Hepatocyte (in vitro differentiated cells): ENCODE measurements around the gene SLC26A11. TPM values are rescaled to one million over a fixed set of nuclear protein-coding genes. Genes with fewer than 3 reads are reported as not detected.

Source experiments
- DNase-seq: peaks from one replicate; pipeline ENCODE4 v3.0.0-alpha.2; 2016; ENCODE audit warnings: low spot score
- H2AFZ ChIP-seq: fragments of 200-600 bp; sonication (generic); 2 replicates; pipeline ENCODE4 v1.6.0; 2016; ENCODE audit warnings: antibody characterized with exemption, mild to moderate bottlenecking
- H3K27ac ChIP-seq: fragments of 200-600 bp; sonication (generic); 2 replicates; pipeline ENCODE4 v1.5.1; 2016; ENCODE audit warnings: mild to moderate bottlenecking
- H3K27me3 ChIP-seq: fragments of 200-600 bp; sonication (generic); 2 replicates; pipeline ENCODE4 v1.6.1; 2016
- H3K36me3 ChIP-seq: fragments of 200-600 bp; sonication (generic); replicated peaks from 2 replicates; pipeline ENCODE4 v1.5.1; 2016; ENCODE audit warnings: low read depth; ENCODE audit not compliant: insufficient read depth
- H3K4me1 ChIP-seq: fragments of 200-600 bp; sonication (generic); 2 replicates; pipeline ENCODE4 v1.5.1; 2016; ENCODE audit warnings: mild to moderate bottlenecking, moderate library complexity; ENCODE audit not compliant: insufficient read depth
- H3K4me2 ChIP-seq: fragments of 200-600 bp; sonication (generic); 2 replicates; pipeline ENCODE4 v1.6.0; 2016
- H3K4me3 ChIP-seq: fragments of 200-600 bp; sonication (generic); 2 replicates; pipeline ENCODE4 v1.5.1; 2016; ENCODE audit warnings: mild to moderate bottlenecking
- H3K79me2 ChIP-seq: fragments of 200-600 bp; sonication (generic); 2 replicates; pipeline ENCODE4 v1.6.0; 2017; ENCODE audit warnings: mild to moderate bottlenecking
- H3K9me2 ChIP-seq: fragments of 200-600 bp; sonication (generic); replicated peaks from 2 replicates; pipeline ENCODE4 v1.6.0; 2017; ENCODE audit warnings: mild to moderate bottlenecking; ENCODE audit not compliant: insufficient read depth
- H3K9me3 ChIP-seq: fragments of 200-600 bp; sonication (generic); 2 replicates; pipeline ENCODE4 v1.5.1; 2016; ENCODE audit warnings: low read depth, mild to moderate bottlenecking
- H4K20me1 ChIP-seq: fragments of 200-600 bp; sonication (generic); 2 replicates; pipeline ENCODE4 v1.6.0; 2016; ENCODE audit warnings: mild to moderate bottlenecking; ENCODE audit not compliant: insufficient read depth, poor library complexity, severe bottlenecking
- EZH2 ChIP-seq: fragments of 200-600 bp; sonication (generic); IDR thresholded peaks from 2 replicates; pipeline ENCODE4 v1.6.1; 2016; ENCODE audit warnings: antibody characterized with exemption, mild to moderate bottlenecking, borderline replicate concordance
- EZH2phosphoT487 ChIP-seq: fragments of 200-600 bp; sonication (generic); IDR thresholded peaks from one replicate; pipeline ENCODE4 v1.6.1; 2018; ENCODE audit warnings: antibody characterized with exemption, mild to moderate bottlenecking, low read depth, moderate library complexity; ENCODE audit not compliant: unreplicated experiment, severe bottlenecking
- WGBS: methylation state at CpG from one replicate; pipeline ENCODE4 v1.1.6; 2016; ENCODE audit warnings: low lambda C conversion rate; ENCODE audit errors: missing lambda C conversion rate; 5-methylcytosine and 5-hydroxymethylcytosine counted together
- polyA plus RNA-seq: library from polyadenylated mRNA; unstranded; fragments of >200 nt; fragmentation: Nextera tagmentation; extraction: Ambion mirVana; gene quantifications from 2 replicates; pipeline ENCODE4 v1.2.1, GENCODE V29; 2016
- total RNA-seq: library from RNA; depleted of rRNA; stranded (reverse); fragments of >200 nt; gene quantifications from 2 replicates; pipeline ENCODE4 v1.2.3, GENCODE V29; 2014
- TF ChIP-seq, protein P1 (sequence below): fragments of 200-600 bp; sonication (generic); IDR thresholded peaks from 2 replicates; pipeline ENCODE4 v1.5.1; 2016; ENCODE audit warnings: antibody characterized with exemption, mild to moderate bottlenecking; ENCODE audit not compliant: poor library complexity

SLC26A11 gene
- total and polyA plus RNA-seq, 2 experiments from 2014 or later, result 17.5 to 24.9 TPM

DNA sequence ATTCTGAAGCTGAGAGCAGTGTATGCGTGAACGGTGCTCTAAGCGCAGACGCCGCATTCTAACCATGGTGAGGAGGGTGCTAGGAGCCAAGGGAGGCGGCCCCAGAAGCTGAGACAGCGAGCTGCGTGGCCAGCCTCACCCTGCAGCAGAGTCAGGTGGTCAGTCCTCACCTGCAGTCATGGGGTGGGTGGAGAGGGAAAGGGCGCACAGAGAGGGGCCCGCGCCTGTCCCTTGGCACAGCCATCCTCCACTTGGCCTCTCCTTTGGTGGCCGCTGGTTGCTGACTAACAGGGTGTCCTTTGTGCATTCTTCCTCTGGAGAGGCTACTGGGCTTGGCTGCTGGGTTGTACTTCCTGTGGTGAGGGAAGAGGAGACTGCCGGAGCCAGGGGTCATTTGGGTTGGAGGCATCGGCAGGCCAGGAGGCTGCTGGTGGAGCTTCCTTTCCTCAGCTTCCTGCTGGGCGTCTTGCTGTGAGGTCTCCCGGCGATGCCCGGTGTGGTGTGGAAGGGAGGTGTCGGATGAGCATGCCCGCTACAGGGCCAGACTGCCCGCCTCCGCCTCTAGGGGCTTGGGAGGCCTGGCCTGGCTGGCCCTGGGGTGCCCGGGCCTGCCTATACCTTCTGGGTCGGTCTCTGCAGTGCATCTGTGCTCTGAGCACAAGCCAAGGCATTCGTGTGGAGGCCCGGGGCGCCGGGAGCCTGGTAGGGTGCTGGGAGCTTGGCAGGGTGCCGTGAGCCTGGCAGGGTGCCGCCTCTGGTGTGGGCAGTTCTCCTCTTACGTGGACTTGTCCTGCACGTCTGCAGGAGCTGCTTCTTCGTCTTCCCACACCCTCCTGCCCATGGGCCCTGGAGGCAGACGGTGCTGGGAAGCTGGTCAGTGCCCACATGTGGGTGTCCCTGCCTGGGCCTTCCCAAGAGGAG is 57.8 kb downstream of the SLC26A11 start:
- H3K9me2 ChIP-seq, result no peaks in the 10 kb centered on the region
- H3K4me3 ChIP-seq, result no peak overlapping the region
- WGBS, result 94% methylated on average over 34 of the region's 34 CpGs
- no peaks in the 10 kb centered on the region for H3K27me3 ChIP-seq
- H3K27ac ChIP-seq, result no peak overlapping the region
- no peaks in the 10 kb centered on the region for H4K20me1 ChIP-seq
- H3K4me1 ChIP-seq, result no peaks in the 10 kb centered on the region
- no peak for DNase-seq
- no peak overlapping the region for H2AFZ ChIP-seq
- TF ChIP-seq, protein P1, sequence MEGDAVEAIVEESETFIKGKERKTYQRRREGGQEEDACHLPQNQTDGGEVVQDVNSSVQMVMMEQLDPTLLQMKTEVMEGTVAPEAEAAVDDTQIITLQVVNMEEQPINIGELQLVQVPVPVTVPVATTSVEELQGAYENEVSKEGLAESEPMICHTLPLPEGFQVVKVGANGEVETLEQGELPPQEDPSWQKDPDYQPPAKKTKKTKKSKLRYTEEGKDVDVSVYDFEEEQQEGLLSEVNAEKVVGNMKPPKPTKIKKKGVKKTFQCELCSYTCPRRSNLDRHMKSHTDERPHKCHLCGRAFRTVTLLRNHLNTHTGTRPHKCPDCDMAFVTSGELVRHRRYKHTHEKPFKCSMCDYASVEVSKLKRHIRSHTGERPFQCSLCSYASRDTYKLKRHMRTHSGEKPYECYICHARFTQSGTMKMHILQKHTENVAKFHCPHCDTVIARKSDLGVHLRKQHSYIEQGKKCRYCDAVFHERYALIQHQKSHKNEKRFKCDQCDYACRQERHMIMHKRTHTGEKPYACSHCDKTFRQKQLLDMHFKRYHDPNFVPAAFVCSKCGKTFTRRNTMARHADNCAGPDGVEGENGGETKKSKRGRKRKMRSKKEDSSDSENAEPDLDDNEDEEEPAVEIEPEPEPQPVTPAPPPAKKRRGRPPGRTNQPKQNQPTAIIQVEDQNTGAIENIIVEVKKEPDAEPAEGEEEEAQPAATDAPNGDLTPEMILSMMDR, result no peak
- no peak for TF ChIP-seq EZH2phosphoT487
- H3K36me3 ChIP-seq, result no peaks in the 10 kb centered on the region
- no peaks in the 10 kb centered on the region for H3K9me3 ChIP-seq
- H3K4me2 ChIP-seq, result no peak overlapping the region
- peaks cover 2% of the 10 kb centered on the region for H3K79me2 ChIP-seq

DNA sequence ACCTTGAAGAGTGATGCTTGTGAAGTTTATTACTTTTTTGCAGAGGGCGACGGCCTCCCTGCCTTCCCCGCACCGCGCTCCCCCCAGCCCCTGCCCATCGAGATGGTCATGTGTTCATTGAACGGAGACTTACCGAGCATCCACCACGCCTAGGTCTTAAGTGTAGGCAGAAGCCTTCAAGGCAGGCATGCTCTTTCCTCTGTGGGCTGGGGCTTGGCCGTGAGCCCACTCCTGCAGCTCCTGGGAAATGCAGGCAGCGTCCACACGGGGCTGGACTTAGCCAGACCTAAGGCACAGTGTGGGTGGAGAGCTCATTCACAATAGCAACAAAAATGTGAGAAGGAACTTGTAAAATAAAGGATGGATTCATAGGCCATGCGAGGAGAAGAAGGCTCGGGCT is 59.7 kb downstream of the SLC26A11 start:
- no peaks in the 10 kb centered on the region for H3K4me1 ChIP-seq
- no peak overlapping the region for H3K27ac ChIP-seq
- no peaks in the 10 kb centered on the region for H3K9me2 ChIP-seq
- H3K36me3 ChIP-seq, result no peaks in the 10 kb centered on the region
- H4K20me1 ChIP-seq, result no peaks in the 10 kb centered on the region
- no peaks in the 10 kb centered on the region for H3K27me3 ChIP-seq
- H3K4me3 ChIP-seq, result no peak overlapping the region
- 73% methylated on average over 14 of the region's 14 CpGs for WGBS
- TF ChIP-seq EZH2 (no peak), EZH2phosphoT487 (no peak)
- TF ChIP-seq, protein P1, result no peak
- H3K9me3 ChIP-seq, result no peaks in the 10 kb centered on the region
- DNase-seq, result peak; percentile 59
- no peak overlapping the region for H2AFZ ChIP-seq
- H3K79me2 ChIP-seq, result peaks cover 2% of the 10 kb centered on the region
- H3K4me2 ChIP-seq, result no peak overlapping the region

DNA sequence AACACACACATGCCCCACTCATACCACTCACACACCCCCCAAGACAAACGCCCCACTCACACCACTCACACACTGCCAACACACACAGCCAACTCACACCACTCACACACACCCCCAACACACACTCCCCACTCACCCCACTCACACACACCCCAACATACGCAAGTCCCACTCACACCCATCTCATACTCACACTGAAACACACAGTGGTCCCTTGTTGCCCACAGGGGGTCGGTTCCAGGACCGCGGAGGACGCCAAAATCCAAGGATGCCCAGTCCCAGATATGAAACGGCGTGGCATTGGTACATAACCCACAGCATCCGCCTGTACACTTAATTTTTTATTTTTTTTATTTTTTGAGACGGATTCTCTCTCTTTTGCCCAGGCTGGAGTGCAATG is 61.3 kb downstream of the SLC26A11 start:
- Histone ChIP-seq H3K27ac (no peak overlapping the region), H3K9me2 (no peaks in the 10 kb centered on the region), H2AFZ (no peak overlapping the region), H3K4me3 (no peak overlapping the region), H3K4me1 (no peaks in the 10 kb centered on the region), H3K36me3 (no peaks in the 10 kb centered on the region), H3K4me2 (no peak overlapping the region), H3K79me2 (peaks cover under 1% of the 10 kb centered on the region), H4K20me1 (no peaks in the 10 kb centered on the region), H3K9me3 (no peaks in the 10 kb centered on the region), H3K27me3 (no peaks in the 10 kb centered on the region)
- TF ChIP-seq EZH2 (no peak), EZH2phosphoT487 (no peak)
- TF ChIP-seq, protein P1, result no peak
- DNase-seq, result no peak
- 95% methylated on average over 9 of the region's 10 CpGs for WGBS
